Gastrocnemius medialis (tissue), 4 donors: ENCODE data around the gene SRCAP.

Source experiments
- CTCF ChIP-seq, 5 experiments: fragments of 450-650 bp in 3 of 5; fragments of 200-600 bp in 2 of 5; sonication (generic) in 2 of 5; IDR thresholded peaks in 4 of 5; conservative IDR thresholded peaks in 1 of 5; 1 replicate in 4 of 5; 2 replicates in 1 of 5; pipeline ENCODE4 v1.5.1; 2016 to 2019; ENCODE audit warnings: antibody characterized with exemption in 5 of 5, mild to moderate bottlenecking in 3 of 5, moderate library complexity in 3 of 5
- POLR2A ChIP-seq, 2 donors: fragments of 450-650 bp; IDR thresholded peaks; one replicate each; pipeline ENCODE4 v1.6.1; 2017; ENCODE audit warnings: antibody characterized with exemption in 2 of 2, mild to moderate bottlenecking in 2 of 2, moderate library complexity in 2 of 2

DNA sequence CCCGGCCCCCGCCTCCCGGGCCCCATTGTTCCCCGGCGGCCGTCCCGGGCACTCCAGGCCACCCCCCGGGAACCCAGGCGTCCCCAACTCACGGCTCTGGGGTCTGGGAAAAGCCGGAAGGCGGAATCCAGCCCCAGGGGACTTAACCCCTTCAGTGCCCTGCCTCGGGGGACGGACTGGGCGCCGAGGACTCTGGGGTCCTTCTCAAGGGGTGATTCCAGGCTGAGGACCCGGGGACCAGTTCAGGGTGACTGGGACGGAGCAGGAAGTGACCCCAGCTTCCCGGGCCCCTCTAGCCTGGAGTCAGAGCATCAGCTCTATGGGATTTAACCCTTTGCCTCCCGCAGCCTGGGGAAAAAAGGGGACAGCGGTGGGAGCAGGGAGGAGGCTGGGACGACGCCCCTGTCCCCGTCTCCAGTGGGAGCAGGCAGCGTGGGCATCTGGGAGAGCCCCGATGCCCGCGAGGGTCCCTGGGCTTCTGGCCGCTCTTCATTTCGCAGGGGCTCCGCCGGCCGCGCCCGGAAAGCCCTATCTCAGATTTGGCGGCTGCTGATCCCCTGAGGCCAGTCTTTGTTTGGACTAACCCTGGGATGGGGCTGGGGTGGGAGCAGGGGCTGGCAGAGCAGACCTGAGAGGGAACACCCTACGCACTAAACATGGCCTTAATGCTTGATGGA lies 88.1 kb downstream of the SRCAP start, which contains the start of gene ZNF629:
- peak in 2 of 5 experiments; percentile 10 to 11 for TF ChIP-seq CTCF (IDR thresholded peaks at IDR 0.05 in 4 of 5, conservative IDR thresholded peaks at IDR 0.05 in 1 of 5)
- no peak for TF ChIP-seq POLR2A (IDR thresholded peaks at IDR 0.05)
